ENCODE results near the gene THEMIS. TPM values are rescaled to one million over a fixed set of nuclear protein-coding genes. Genes with fewer than 3 reads are reported as not detected.
"Not testable (repeated sequence)": the region's sequence is repeated elsewhere in the genome, so short reads cannot be mapped to it uniquely, and the experiment has no call there.

Gene THEMIS
- total RNA-seq, 2 donors from 2014 or later = 0.40 to 1.6 TPM

DNA sequence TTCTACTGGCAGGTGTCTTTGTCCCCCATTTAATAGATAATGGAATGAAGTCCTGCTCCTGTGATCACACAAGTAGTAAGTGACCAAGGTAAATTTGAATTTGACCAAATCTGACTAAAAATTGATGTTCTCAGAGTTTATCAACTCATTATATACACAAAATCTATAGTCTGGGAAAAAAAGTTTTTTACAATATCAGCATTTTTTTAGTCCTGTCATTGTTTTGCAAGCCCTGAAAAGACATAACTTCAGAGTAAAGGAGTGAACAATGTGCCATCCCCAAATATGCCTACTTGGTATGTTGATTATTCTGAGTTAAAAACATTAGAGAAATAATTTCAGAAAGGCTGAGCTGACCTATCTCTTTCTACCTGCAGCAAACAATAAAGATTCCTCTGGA, 209.7 kb downstream of the THEMIS start:
- H3K36me3 ChIP-seq = no peaks in the 10 kb centered on the region
- no peak for TF ChIP-seq CTCF (IDR thresholded peaks at IDR 0.05)
- TF ChIP-seq POLR2AphosphoS5 (IDR thresholded peaks at IDR 0.05) = no peak
- no peak for TF ChIP-seq POLR2A (IDR thresholded peaks at IDR 0.05)
- no peak overlapping the region for H3K27ac ChIP-seq
- no peaks in the 10 kb centered on the region for H3K4me1 ChIP-seq (replicated peaks)
- H3K27me3 ChIP-seq (replicated peaks; ENCODE audit: insufficient read depth) = no peaks in the 10 kb centered on the region
- no peak for DNase-seq (ENCODE audit: low spot score)
- H3K9me3 ChIP-seq = no peaks in the 10 kb centered on the region
- no peak overlapping the region for H3K4me3 ChIP-seq
- intact Hi-C loops (cut with DNase I) = no loop called here

DNA sequence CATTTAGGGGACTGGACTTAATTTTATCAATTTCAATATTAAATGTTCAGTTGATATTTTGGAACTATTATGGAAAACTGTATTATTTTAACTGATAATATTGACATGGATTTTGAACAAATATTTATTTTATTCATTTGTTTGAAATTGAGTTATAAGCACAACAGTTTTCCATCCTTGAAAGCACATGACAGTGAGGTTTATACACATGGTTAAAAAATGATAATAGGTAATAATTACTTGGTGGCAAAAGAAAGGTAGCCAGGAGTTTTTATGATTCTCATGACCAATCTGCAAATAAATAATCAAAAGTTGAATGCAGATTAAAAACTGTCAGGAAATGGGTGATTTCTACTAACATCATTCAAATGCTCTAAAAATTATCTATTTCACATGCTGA, 210.3 kb downstream of the THEMIS start:
- no peak for DNase-seq (ENCODE audit: low spot score)
- intact Hi-C loops (cut with DNase I) = no loop called here
- TF ChIP-seq POLR2A (IDR thresholded peaks at IDR 0.05) (no peak), POLR2AphosphoS5 (IDR thresholded peaks at IDR 0.05) (no peak), CTCF (IDR thresholded peaks at IDR 0.05) (no peak)
- Histone ChIP-seq H3K27ac (no peak overlapping the region), H3K36me3 (no peaks in the 10 kb centered on the region), H3K27me3 (replicated peaks; ENCODE audit: insufficient read depth) (no peaks in the 10 kb centered on the region), H3K4me1 (replicated peaks) (no peaks in the 10 kb centered on the region), H3K9me3 (no peaks in the 10 kb centered on the region), H3K4me3 (no peak overlapping the region)

DNA sequence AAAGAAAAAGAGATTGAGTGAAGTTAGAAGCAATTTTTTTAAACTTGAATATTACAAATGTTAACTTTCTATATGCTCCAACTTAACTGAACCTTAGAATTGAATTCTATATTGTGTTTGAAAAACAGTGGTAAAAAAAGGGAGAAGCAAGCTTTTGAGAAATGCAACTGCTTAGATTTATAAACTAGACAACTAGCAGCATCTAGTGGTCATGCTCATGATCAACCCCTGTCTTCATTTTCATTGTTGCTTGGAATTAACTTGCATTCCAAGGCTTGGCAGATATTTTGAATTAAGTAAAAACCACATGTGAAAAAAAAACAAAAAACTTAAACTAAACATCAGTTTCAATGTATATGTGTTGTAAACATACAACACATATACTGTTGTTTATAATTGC, 210.8 kb downstream of the THEMIS start:
- Histone ChIP-seq H3K4me1 (replicated peaks) (no peaks in the 10 kb centered on the region), H3K27ac (no peak overlapping the region), H3K36me3 (no peaks in the 10 kb centered on the region), H3K9me3 (no peaks in the 10 kb centered on the region), H3K27me3 (replicated peaks; ENCODE audit: insufficient read depth) (no peaks in the 10 kb centered on the region), H3K4me3 (no peak overlapping the region)
- intact Hi-C loops (cut with DNase I) = no loop called here
- TF ChIP-seq POLR2AphosphoS5 (IDR thresholded peaks at IDR 0.05) (no peak), CTCF (IDR thresholded peaks at IDR 0.05) (peak in 1 of 4 experiments; percentile 27)
- no peak for DNase-seq (ENCODE audit: low spot score)

DNA sequence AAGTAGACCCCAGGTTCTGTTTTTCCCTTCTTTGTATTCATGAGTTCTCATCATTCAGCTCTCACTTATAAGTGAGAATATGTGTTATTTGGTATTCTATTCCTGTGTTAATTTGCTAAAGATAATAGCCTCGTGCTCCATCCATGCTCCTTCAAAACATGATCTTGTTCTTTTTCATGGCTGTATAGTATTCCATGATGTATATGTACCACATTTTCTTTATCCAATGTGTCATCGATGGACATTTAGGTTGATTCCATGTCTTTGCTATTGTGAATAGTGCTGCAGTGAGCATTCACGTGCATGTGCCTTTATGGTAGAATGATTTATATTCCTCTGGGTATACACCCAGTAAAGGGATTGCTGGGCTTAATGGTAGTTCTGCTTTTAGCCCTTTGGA, 213.4 kb downstream of the THEMIS start:
- not testable (repeated sequence) for DNase-seq (ENCODE audit: low spot score); H3K9me3 ChIP-seq
- WGBS = 94% methylated on average over 3 of the region's 3 CpGs

GRCh38 chr6:127686084-127686483, 214.8 kb downstream of the THEMIS start:
- H3K27me3 ChIP-seq (replicated peaks; ENCODE audit: insufficient read depth) = no peaks in the 10 kb centered on the region
- no peaks in the 10 kb centered on the region for H3K4me1 ChIP-seq (replicated peaks)
- TF ChIP-seq POLR2AphosphoS5 (IDR thresholded peaks at IDR 0.05) (no peak), POLR2A (IDR thresholded peaks at IDR 0.05) (no peak), CTCF (IDR thresholded peaks at IDR 0.05) (no peak)
- no peaks in the 10 kb centered on the region for H3K9me3 ChIP-seq
- no peak for DNase-seq (ENCODE audit: low spot score)
- H3K27ac ChIP-seq = no peak overlapping the region
- intact Hi-C loops (cut with DNase I) = no loop called here
- no peaks in the 10 kb centered on the region for H3K36me3 ChIP-seq
- H3K4me3 ChIP-seq = no peak overlapping the region

More for the DNA sequence above, 213.4 kb downstream of the THEMIS start:
- intact Hi-C loops (cut with DNase I); H3K27ac ChIP-seq; H3K4me3 ChIP-seq; H3K27me3 ChIP-seq (replicated peaks; ENCODE audit: insufficient read depth); H3K4me1 ChIP-seq (replicated peaks); H3K36me3 ChIP-seq: not testable (repeated sequence)

DNA sequence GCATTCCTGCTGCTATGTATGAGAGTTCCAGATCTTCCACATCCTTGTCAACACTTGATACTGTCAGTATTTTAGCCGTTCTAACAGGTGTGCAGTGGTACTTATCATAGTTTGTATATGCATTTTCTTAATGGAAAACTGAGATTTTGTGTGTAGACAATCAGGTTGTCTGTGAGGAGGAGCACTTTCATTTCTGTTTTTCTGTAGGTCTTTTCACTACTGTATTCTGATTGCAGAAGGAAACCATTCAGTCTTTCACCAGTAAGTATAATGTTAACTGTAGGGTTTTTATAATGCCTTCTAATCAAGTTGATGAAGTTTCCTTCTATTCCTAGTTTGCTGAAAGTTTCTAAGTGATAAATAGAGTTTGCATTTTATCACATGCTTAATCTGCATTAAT, 216.4 kb downstream of the THEMIS start:
- intact Hi-C loops (cut with DNase I) = no loop called here
- no peak for TF ChIP-seq CTCF (IDR thresholded peaks at IDR 0.05)
- no peak for TF ChIP-seq POLR2AphosphoS5 (IDR thresholded peaks at IDR 0.05)
- TF ChIP-seq POLR2A (IDR thresholded peaks at IDR 0.05) = no peak
- no peaks in the 10 kb centered on the region for H3K36me3 ChIP-seq
- no peaks in the 10 kb centered on the region for H3K27me3 ChIP-seq (replicated peaks; ENCODE audit: insufficient read depth)
- no peak overlapping the region for H3K27ac ChIP-seq
- H3K9me3 ChIP-seq = no peaks in the 10 kb centered on the region
- no peak overlapping the region for H3K4me3 ChIP-seq
- no peak for DNase-seq (ENCODE audit: low spot score)
- H3K4me1 ChIP-seq (replicated peaks) = no peaks in the 10 kb centered on the region
- 86% methylated on average over 1 of the region's 1 CpG for WGBS

Measured in prostate gland (tissue), 2 donors.